Thoracic aorta (tissue), 2 donors: ENCODE data around the gene MARCHF9. TPM values are rescaled to one million over a fixed set of nuclear protein-coding genes. Genes with fewer than 3 reads are reported as not detected.

Experiments used
- ATAC-seq: fragments of 150-250 bp; one replicate; pipeline ENCODE4 v1.8.0; 2017; ENCODE audit warnings: low read depth; ENCODE audit not compliant: insufficient number of reproducible peaks, low FRiP score
- DNase-seq: peaks from one replicate; pipeline ENCODE4 v3.0.0-alpha.2; 2020; ENCODE audit warnings: low spot score
- H3K27ac ChIP-seq, 2 donors: fragments of 200-600 bp; sonication (generic); 1 replicate in 1 of 2; 2 replicates in 1 of 2; pipeline ENCODE4 v1.5.1; 2016; ENCODE audit warnings: mild to moderate bottlenecking in 2 of 2, moderate library complexity in 2 of 2
- H3K27me3 ChIP-seq: fragments of 200-600 bp; sonication (generic); replicated peaks from 2 replicates; pipeline ENCODE4 v1.6.0; 2016; ENCODE audit warnings: mild to moderate bottlenecking; ENCODE audit not compliant: insufficient read depth
- H3K36me3 ChIP-seq: fragments of 200-600 bp; sonication (generic); one replicate; pipeline ENCODE4 v1.5.1; 2016
- H3K4me1 ChIP-seq, 2 donors: fragments of 200-600 bp; sonication (generic); 1 replicate in 1 of 2; 2 replicates in 1 of 2; pipeline versions ENCODE4 v1.5.1 to v1.6.0; 2016; ENCODE audit warnings: low read depth in 2 of 2, mild to moderate bottlenecking in 1 of 2; ENCODE audit not compliant: control insufficient read depth in 1 of 2
- H3K4me3 ChIP-seq: fragments of 200-600 bp; sonication (generic); 2 replicates; pipeline ENCODE4 v1.5.1; 2016; ENCODE audit warnings: mild to moderate bottlenecking
- H3K9me3 ChIP-seq: fragments of 200-600 bp; sonication (generic); 2 replicates; pipeline ENCODE4 v1.5.1; 2016
- CTCF ChIP-seq: fragments of 200-600 bp; sonication (generic); IDR thresholded peaks from one replicate; pipeline ENCODE4 v1.5.1; 2019; ENCODE audit warnings: antibody characterized with exemption
- total RNA-seq, 2 donors: library from RNA; depleted of rRNA; stranded (reverse); fragments of >200 nt; gene quantifications; one replicate each; pipeline versions ENCODE4 v1.1.0 to v1.2.3, GENCODE V29; 2016

MARCHF9 gene
- total RNA-seq, 2 donors from 2014 or later = 8.8 to 11.2 TPM

- H3K4me3 ChIP-seq = no peak overlapping the region
- H3K27me3 ChIP-seq = peaks cover 21% of the 10 kb centered on the region
- DNase-seq (no peak), ATAC-seq (no peak)
- H3K9me3 ChIP-seq = no peaks in the 10 kb centered on the region
- H3K36me3 ChIP-seq = no peaks in the 10 kb centered on the region
- no peak for TF ChIP-seq CTCF
- H3K27ac ChIP-seq = no peak overlapping the region
- H3K4me1 ChIP-seq = peaks cover 28 to 34% of the 10 kb centered on the region in 2 donors
Measured at GRCh38 chr12:57735198-57735855, 19.6 kb upstream of the MARCHF9 start.

- H3K4me3 ChIP-seq = peak overlapping the region; percentile 38
- no peaks in the 10 kb centered on the region for H3K9me3 ChIP-seq
- H3K27ac ChIP-seq = no peak overlapping the region
- peaks cover 28 to 34% of the 10 kb centered on the region in 2 donors for H3K4me1 ChIP-seq
- ATAC-seq (no peak), DNase-seq (no peak)
- H3K36me3 ChIP-seq = no peaks in the 10 kb centered on the region
- no peak for TF ChIP-seq CTCF
- H3K27me3 ChIP-seq = peaks cover 21% of the 10 kb centered on the region
Measured at GRCh38 chr12:57735952-57736740, 18.8 kb upstream of the MARCHF9 start.

- no peak for ATAC-seq
- peak overlapping the region; percentile 59 for H3K4me3 ChIP-seq
- no peaks in the 10 kb centered on the region for H3K9me3 ChIP-seq
- peaks cover 21% of the 10 kb centered on the region for H3K27me3 ChIP-seq
- peak overlapping the region in 1 of 2 donors; percentile 43 for H3K27ac ChIP-seq
- H3K36me3 ChIP-seq = no peaks in the 10 kb centered on the region
- no peak for TF ChIP-seq CTCF
- peaks cover 28 to 34% of the 10 kb centered on the region in 2 donors for H3K4me1 ChIP-seq
- DNase-seq = no peak
Measured at GRCh38 chr12:57736741-57737466, 18.0 kb upstream of the MARCHF9 start.

- H3K36me3 ChIP-seq = no peaks in the 10 kb centered on the region
- no peak for DNase-seq
- no peaks in the 10 kb centered on the region for H3K9me3 ChIP-seq
- H3K27me3 ChIP-seq = peaks cover 21% of the 10 kb centered on the region
- H3K4me3 ChIP-seq = peak overlapping the region; percentile 59
- H3K27ac ChIP-seq = peak overlapping the region in 1 of 2 donors; percentile 43
- H3K4me1 ChIP-seq = peaks cover 28 to 34% of the 10 kb centered on the region in 2 donors
- no peak for ATAC-seq
- no peak for TF ChIP-seq CTCF
Measured at GRCh38 chr12:57737467-57738460, 17.1 kb upstream of the MARCHF9 start.
